Measurements from ENCODE around the gene CES2.

CES2 gene

DNA sequence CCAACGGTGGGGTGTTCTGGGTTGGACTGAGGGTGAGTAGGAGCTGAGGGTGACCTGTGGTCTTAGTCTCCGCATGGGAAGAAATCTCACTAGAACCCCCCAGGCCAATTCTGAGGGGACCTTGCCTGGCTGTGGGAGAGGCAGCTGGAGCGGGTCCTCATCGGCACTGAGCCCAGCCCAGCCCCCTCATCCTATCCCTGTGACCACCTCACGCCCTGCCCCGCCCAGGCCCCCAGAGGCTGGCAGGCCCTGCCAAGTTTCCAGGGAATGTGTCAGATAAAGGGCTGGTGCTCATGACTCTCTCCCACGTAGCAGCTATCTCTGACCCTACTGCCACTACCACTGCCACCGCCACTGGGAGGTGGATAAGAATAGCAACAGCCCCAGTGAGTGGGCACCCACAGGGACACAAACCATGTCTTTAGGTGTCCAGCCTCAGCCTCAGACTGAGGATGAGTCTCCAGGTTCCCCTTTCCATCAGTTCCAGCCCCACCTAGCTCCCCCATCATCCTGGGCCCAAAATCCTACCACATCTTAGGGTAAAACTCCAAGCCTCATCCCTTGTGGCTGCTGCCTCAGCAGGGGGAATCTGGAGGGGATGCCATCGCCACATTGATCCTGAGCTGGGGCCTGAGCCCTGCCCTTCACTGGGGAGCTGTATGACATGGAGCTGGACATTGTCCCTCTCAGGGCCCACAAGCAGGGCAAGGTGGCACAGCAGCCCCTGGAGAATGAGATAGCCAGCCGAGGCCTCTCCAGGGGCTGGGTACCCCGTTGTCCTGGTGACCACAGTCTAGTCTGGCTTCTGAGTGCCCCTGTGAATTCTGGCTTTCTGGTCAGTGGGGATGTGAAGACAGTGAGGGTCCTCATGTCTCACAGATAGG lies 31.5 kb upstream of the CES2 start:
- no peak for DNase-seq

DNA sequence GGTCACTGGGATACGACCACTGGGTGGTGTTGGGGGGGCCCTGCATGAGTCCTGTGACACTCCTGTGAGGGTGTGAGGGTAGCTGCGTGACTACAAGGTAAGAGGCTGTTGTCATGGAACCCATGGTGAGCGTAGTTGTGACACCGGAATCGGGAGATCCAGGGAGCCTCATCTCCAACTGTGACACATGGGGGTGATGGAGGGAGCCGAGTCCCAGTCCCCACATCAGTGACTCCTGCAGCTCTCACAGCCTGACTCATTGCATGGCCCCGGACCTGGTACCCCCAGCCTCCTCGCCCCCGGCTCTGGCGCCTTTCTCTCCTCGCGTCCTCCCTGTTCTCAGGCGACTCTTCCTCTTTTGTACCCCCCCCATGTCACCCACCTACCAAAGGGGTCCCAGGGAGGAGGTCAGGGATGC lies 30.9 kb upstream of the CES2 start:
- DNase-seq: no peak

GRCh38 chr16:66904846-66905632 lies 30.3 kb upstream of the CES2 start:
- no peak for DNase-seq

DNA sequence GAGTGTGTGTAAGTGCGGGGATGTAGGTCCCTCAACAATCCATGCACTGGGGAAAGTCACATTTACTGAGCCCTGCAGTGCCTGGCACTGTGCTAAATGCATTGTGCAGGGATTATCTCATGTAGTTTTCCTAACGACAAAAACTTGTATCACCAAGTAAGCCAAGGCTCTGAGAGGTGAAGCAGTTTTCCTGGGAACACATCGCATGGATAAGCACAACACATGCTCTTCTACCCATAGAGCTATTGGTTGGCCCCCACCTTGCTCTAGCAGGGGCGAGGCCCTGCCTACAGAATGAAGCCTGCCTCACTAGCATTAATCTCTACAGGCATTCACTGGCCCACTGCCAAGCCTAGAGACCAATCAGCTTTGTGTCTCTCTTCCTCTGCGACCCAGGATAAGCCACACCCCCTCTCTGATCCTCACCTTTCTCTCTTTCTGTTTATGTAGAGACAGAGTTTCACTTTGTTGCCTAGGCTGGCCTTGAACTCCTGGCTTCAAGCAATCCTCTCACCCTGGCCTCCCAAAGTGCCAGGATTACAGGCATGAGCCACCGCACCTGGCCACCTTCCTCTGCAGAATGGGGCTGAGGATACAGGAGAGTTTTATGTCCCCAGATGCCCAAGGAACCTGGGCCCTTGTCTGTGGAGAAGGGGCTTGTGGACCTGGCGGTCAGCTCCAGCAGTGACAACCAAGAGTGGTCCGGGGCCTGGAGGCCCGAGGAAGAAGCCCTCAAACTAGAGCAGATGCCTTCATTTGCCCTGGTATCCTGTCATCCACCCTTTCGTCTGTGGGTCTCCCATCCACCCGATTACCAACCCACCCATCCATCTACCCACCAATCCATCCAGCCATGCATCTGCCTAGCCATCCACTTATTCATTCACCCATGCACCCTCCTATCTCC lies 29.4 kb upstream of the CES2 start:
- DNase-seq: no peak

DNA sequence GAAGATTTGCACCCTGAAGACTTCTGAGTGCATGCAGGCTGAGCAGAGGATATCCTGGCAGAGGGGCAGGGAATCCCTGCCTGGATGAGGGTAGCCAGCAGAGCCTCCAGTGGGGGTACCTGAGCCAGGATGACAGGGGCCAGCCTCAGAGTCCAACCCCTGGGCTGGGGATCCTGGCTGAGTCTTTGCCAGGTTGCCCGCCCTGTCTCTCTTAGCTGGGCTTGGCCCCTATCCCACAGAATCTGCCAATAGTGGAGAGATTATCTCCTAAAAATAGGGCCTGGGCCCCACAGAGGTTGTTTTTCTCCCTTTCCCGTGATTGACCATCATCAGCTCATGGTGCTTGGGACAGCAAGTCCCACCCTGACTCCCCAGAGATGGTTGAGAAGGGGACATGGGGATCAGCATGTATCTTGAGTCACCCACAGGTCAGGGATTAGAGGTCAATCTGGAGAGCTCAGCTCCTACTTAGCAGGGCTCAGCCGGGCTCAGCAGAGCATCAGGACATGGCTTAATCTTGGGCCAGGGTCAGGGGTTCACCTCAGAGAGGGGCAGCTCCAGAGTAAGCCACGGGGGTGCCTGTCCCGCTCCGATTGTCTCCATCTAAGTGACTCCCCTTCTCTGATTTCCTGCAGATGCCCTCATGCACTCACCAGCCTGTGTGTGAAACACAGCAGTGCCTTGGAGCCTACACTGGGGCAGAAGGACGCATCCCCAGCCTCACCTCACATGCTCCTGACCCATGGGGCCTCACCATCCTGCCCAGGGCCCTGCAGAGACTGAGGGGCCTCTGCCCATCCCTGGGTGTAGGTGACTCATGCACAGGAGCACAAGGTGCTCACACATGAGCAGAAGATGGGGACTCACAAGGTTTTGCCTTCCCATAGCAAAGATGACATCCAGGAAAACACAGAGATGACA lies 28.1 kb upstream of the CES2 start:
- no peak for DNase-seq

GRCh38 chr16:66908116-66908515 lies 27.2 kb upstream of the CES2 start:
- DNase-seq: no peak

- DNase-seq: no peak
Observed at GRCh38 chr16:66908762-66909559, 26.4 kb upstream of the CES2 start.

DNA sequence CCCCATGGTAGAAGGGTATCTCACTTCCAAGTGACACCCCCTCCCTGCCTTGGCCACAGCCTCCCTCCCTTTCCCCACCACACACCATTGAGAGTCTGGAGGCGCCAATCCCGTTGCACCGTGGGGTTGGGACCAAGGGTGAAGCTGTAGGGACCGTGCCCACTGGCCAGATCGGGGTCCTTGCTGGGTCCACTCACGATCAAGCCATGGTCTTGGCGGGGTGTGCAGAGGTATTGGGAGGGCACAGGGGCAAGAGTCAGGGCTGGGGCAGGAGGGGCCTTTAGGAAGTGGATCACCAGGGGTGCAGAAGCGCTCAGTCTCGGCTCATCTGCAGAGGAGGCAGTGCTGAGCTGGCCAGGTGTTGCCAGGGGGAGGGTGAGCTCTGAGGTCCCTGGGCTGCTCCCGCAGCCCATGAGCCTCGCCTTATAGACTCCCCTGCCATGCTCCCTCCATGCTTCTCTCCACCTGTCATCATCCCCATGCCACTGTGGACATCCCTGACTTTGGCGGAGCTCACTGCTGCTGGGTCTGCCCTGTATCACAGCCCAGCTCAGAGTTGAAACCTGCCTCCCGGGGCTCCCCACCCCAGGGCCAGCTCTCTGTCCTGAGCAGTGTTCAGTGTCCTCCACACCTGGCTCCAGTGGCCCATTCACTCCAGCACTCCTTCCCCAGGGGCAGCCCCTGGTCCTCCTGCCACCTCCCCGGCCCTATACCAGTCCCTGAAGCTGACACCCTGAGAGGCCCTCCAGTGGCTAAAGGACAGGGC lies 25.0 kb upstream of the CES2 start:
- DNase-seq: no peak

- no peak for DNase-seq
Observed at GRCh38 chr16:66911112-66911511, 24.2 kb upstream of the CES2 start.

GRCh38 chr16:66911801-66912200 lies 23.5 kb upstream of the CES2 start:
- DNase-seq: no peak

- no peak for DNase-seq
Observed at GRCh38 chr16:66913081-66913480, 22.2 kb upstream of the CES2 start.

DNA sequence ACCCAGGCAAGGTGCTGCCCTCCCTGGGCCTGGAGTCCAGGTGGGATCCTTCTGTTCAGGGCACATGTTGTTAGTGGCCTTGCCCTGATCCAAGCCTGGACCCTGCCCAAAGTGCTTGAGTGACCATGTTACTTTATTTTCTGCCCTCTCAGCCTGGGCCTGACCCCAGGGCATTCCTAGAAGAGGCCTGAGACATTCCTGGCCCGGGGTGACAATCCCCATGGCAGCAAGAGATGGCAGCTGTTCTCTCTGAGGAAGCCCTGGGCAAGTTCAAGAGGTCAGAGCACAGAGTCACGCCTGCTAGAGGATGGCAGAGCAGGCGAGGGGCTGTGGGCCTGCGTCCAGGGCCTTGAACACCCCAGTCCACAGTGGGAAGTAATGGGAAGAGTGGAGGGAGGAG lies 21.6 kb upstream of the CES2 start:
- no peak for DNase-seq

DNA sequence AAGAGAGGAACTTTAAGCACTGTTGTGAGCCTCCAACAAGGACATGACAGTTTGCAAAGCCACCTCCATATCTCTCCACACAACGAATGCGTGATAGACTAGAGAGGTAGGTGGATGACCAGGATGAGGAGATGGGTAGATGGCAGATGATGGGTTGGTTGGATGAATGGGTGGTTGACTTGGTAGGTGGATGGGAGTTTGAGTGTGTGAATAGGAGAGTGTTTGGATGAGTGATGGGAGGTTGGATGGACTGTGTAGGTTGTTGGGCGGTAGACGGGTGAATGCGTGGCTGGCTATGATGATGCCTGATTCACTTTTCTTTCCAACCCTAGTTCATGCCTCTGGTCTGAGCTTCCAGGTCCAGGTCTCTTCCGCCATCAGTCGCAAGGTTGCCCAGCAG lies 20.8 kb upstream of the CES2 start:
- no peak for DNase-seq

- no peak for DNase-seq
Observed at GRCh38 chr16:66915041-66915440, 20.3 kb upstream of the CES2 start.

DNA sequence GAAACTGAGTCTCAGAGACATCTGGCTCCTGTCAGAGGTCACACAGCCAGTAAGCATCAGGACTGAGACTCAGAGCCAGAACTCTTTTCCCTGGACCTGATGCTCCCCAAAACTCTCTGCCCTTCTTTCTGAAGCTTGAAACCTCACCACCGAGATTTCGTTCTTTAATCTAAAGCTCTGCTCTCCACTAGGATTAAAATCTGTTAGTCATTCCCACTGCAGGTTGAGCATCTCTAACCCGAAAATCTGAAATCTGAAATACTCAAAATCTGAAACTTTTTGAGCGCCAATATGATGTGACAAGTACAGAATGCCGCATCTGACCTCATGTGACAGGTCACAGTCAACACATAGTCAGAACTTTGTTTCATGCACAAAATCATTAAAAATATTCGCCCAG lies 18.8 kb upstream of the CES2 start:
- DNase-seq: no peak

- DNase-seq: no peak
Observed at GRCh38 chr16:66917741-66918140, 17.6 kb upstream of the CES2 start.

DNA sequence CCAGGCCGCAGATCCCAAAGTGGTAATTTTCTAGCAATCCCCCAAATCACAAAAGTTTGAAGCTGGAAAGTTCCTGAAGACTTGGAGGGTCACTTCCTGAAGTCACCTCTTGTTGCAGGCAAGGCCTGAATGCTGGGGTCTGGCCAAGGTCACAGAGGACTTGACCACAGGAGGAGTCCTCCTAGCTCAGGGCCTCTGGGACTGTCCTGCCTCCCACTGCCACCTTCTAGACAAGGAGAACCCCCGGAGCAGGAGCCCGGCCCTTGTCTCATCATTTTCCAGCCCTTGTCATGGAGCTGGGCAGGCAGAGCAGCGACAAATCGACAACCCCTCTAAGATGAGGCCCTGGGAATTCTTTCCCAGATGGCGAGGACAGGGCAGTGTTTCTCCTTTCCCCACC lies 17.0 kb upstream of the CES2 start:
- DNase-seq: no peak

DNA sequence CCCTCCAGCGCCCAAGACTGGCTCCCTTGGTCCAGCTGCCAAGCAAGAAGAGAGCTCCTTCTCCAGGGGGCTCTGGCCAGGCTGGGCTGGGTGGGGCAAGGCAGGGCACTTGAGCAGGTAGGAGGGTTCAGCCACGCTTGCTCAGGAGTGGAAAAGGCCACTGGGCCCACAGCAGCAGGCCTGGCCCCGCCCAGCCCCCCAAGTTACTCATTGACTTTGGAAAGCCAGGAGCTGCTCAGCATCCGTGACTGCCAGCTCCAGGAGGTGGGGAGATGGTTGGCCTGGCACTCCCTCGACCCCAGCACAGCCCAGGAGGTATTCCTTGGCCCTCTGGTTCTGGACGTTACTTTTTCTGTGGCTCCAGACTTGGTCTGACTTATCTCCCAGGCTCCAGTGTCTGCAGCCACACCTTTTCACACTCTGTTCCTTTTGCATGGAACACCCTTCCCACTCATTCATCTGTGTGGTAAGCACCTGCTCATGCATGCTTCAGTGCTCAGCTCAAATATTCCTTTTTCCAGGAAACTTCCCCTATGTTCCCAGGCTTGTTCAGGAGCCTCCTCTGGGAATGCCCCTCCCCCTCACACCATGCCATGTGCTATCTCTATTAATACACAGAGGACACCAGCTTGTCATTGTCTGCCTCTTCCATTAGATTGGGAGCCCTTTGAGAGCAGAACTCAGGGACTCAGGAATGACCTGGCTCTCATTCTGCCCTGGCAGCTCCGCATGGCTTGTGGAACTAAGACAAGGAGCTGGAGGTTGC lies 16.3 kb upstream of the CES2 start, which contains the start of gene CDH16:
Gene CDH16, minus strand, starts transcription at position 83 of the 766 bp plus-strand sequence. CDS start 820 bp downstream, outside the sequence.
- no peak for DNase-seq

DNA sequence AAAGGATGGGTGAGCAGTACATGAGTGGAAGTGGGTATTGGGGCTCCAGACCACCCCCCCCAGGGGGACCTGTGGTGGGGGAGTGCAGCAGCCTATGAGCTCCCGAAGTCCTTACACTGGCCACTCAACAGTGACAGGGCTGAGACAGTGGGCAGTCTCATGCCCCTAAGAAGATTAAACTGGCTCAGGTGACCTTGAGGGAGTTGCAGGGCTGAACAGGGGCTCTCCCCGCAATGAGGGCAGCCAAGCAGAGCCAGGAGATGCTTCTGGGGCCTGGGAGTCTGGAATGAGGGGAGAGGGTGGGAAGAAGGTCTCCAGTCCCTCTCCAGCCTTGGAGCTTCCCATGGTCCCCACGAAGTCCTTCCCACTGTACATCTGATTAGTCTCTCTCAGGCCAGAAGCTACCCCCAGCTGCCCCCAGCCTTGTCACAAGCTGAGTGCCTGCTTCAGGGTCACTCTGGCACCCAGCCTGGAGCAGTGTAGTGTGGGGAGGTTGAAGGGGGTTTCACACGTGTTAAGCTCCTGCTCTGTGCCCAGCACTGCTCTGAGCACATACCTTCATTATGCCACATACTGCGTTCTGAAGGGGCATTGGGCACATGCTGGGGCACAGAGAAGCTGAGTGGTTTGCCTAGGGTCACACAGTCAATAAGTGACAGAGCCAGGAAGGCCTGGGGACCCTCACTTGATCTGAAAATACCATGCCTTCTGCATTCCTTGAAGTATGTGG lies 15.6 kb upstream of the CES2 start:
- no peak for DNase-seq

Data from fibroblast of skin of right quadriceps (primary cell).